Esophagus squamous epithelium (tissue), 4 donors: ENCODE measurements around the gene CDKN2D.

Source experiments
- POLR2A ChIP-seq, 4 donors: fragments of 450-650 bp; IDR thresholded peaks; one replicate each; pipeline ENCODE4 v1.6.1; 2017; ENCODE audit warnings: antibody characterized with exemption in 4 of 4, mild to moderate bottlenecking in 4 of 4, moderate library complexity in 3 of 4
- TF ChIP-seq, protein P1 (sequence below), 6 experiments: fragments of 450-650 bp in 4 of 6; fragments of 200-600 bp in 2 of 6; sonication (generic) in 2 of 6; IDR thresholded peaks; one replicate each; pipeline ENCODE4 v1.5.1; 2016 to 2019; ENCODE audit warnings: antibody characterized with exemption in 6 of 6, mild to moderate bottlenecking in 4 of 6, moderate library complexity in 4 of 6

DNA sequence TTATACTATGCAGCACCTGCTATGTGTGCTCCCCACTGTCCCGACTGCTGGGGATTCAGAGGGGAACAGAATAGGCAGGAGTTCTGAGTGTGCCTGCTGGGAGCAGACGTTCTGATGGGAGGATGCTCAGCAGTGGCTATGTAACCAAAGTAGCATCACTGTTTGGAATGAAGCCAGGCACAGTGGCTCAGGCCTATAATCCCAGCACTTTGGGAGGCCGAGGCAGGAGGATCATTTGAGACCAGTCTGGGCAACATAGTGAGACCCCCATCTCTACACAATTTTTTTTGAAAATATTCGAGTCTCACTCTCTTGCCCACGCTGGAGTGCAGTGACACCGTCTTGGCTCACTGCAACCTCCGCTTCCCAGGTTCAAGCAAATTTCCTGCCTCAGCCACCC is 19.0 kb downstream of the CDKN2D start:
- TF ChIP-seq, protein P1, sequence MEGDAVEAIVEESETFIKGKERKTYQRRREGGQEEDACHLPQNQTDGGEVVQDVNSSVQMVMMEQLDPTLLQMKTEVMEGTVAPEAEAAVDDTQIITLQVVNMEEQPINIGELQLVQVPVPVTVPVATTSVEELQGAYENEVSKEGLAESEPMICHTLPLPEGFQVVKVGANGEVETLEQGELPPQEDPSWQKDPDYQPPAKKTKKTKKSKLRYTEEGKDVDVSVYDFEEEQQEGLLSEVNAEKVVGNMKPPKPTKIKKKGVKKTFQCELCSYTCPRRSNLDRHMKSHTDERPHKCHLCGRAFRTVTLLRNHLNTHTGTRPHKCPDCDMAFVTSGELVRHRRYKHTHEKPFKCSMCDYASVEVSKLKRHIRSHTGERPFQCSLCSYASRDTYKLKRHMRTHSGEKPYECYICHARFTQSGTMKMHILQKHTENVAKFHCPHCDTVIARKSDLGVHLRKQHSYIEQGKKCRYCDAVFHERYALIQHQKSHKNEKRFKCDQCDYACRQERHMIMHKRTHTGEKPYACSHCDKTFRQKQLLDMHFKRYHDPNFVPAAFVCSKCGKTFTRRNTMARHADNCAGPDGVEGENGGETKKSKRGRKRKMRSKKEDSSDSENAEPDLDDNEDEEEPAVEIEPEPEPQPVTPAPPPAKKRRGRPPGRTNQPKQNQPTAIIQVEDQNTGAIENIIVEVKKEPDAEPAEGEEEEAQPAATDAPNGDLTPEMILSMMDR (IDR thresholded peaks at IDR 0.05): no peak
- TF ChIP-seq POLR2A (IDR thresholded peaks at IDR 0.05): no peak
